WI38 (cell line): ENCODE results near the gene NRK.
"Not testable (repeated sequence)": the region's sequence is repeated elsewhere in the genome, so short reads cannot be mapped to it uniquely, and the experiment has no call there.

Source experiments
- H3K4me3 ChIP-seq: 2 replicates; pipeline ENCODE4 v1.5.1; 2011; ENCODE audit warnings: low read depth, mild to moderate bottlenecking, control low read depth, low read length
- CTCF ChIP-seq: IDR thresholded peaks from 2 replicates; pipeline ENCODE4 v1.5.1; 2012; ENCODE audit warnings: low read depth, mild to moderate bottlenecking, control low read depth, low read length

NRK gene

GRCh38 chrX:105975382-105975781 is 153.0 kb downstream of the NRK start:
- no peak for TF ChIP-seq CTCF

GRCh38 chrX:105981772-105982485 is 159.6 kb downstream of the NRK start:
- no peak for TF ChIP-seq CTCF

More at GRCh38 chrX:105975382-105975781, 153.0 kb downstream of the NRK start:
- H3K4me3 ChIP-seq: no peak overlapping the region

GRCh38 chrX:105988487-105988886 is 166.1 kb downstream of the NRK start:
- H3K4me3 ChIP-seq: not testable (repeated sequence)

More at GRCh38 chrX:105981772-105982485, 159.6 kb downstream of the NRK start:
- H3K4me3 ChIP-seq: no peak overlapping the region

GRCh38 chrX:105999294-105999693 is 177.0 kb downstream of the NRK start:
- no peak for TF ChIP-seq CTCF

GRCh38 chrX:106000203-106000602 is 177.9 kb downstream of the NRK start:
- no peak overlapping the region for H3K4me3 ChIP-seq
- no peak for TF ChIP-seq CTCF

More at GRCh38 chrX:105999294-105999693, 177.0 kb downstream of the NRK start:
- no peak overlapping the region for H3K4me3 ChIP-seq

- H3K4me3 ChIP-seq: not testable (repeated sequence)
These were observed 178.3 kb downstream of the NRK start for GRCh38 chrX:106000609-106001008.

GRCh38 chrX:106005684-106006083 is 183.3 kb downstream of the NRK start:
- no peak for TF ChIP-seq CTCF

GRCh38 chrX:106007815-106008214 is 185.5 kb downstream of the NRK start:
- no peak for TF ChIP-seq CTCF
- H3K4me3 ChIP-seq: no peak overlapping the region

More at GRCh38 chrX:106005684-106006083, 183.3 kb downstream of the NRK start:
- H3K4me3 ChIP-seq: no peak overlapping the region
